Coronary artery (tissue), 2 donors: ENCODE results near the gene PEG3.
"Not testable (repeated sequence)": the region's sequence is repeated elsewhere in the genome, so short reads cannot be mapped to it uniquely, and the experiment has no call there.

Experiments used
- DNase-seq: peaks from one replicate; pipeline ENCODE4 v3.0.0-alpha.2; 2017; ENCODE audit warnings: low spot score
- H3K27ac ChIP-seq, 2 donors: fragments of 200-600 bp; sonication (generic); one replicate each; pipeline ENCODE4 v1.5.1; 2016 to 2019
- H3K4me3 ChIP-seq: fragments of 200-600 bp; sonication (generic); 2 replicates; pipeline ENCODE4 v1.5.1; 2016; ENCODE audit warnings: mild to moderate bottlenecking, moderate library complexity
- CTCF ChIP-seq: fragments of 200-600 bp; sonication (generic); IDR thresholded peaks from one replicate; pipeline ENCODE4 v1.5.1; 2019; ENCODE audit warnings: antibody characterized with exemption

PEG3 gene

DNA sequence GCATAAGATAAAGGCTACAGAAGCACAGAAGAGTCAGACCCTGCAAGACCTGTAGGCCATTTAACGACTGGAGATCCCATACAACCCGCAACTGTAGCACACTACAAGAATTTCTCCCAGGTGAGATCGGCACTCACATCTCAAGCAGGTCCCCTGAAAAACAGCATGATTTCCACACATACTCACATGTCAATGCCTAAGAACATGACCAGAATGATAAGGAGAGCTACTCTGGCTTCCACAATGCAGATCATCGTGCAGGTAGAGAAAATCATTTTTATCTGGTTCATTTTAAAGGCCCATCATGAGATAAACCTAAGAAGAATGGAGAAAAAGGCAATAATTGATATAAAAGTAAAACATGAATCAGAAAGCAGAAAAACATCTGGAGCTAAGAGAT is 17.5 kb upstream of the PEG3 start:
- no peak for TF ChIP-seq CTCF
- DNase-seq, result no peak
- H3K4me3 ChIP-seq, result no peak overlapping the region
- no peak overlapping the region for H3K27ac ChIP-seq

GRCh38 chr19:56856822-56857221 is 16.3 kb upstream of the PEG3 start:
- no peak for DNase-seq
- TF ChIP-seq CTCF, result no peak
- Histone ChIP-seq H3K27ac (no peak overlapping the region), H3K4me3 (no peak overlapping the region)

DNA sequence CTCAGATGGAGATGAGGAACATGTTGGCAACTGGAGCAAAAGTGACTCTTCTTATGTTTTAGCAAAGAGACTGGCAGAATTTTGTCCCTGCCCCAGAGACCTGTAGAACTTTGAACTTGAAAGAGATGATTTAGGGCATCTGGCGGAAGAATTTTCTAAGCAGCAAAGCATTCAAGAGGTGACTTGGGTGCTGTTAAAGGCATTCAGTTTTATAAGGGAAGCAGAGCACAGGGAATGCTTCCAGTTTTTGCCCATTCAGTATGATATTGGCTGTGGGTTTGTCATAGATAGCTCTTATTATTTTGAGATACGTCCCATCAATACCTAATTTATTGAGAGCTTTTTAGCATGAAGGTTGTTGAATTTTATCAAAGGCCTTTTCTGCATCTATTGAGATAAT is 11.8 kb upstream of the PEG3 start:
- H3K27ac ChIP-seq, DNase-seq, H3K4me3 ChIP-seq: not testable (repeated sequence)

GRCh38 chr19:56848166-56848565 is 7.6 kb upstream of the PEG3 start:
- DNase-seq, result no peak
- H3K27ac ChIP-seq, result no peak overlapping the region
- H3K4me3 ChIP-seq, result no peak overlapping the region
- no peak for TF ChIP-seq CTCF

GRCh38 chr19:56842412-56842811 is 1.9 kb upstream of the PEG3 start:
- TF ChIP-seq CTCF, result no peak

GRCh38 chr19:56841193-56841543 is 642 bp upstream of the PEG3 start:
- Histone ChIP-seq H3K27ac (no peak overlapping the region), H3K4me3 (peak overlapping the region; percentile 81)
- TF ChIP-seq CTCF, result no peak
- DNase-seq, result no peak

More at GRCh38 chr19:56842412-56842811, 1.9 kb upstream of the PEG3 start:
- Histone ChIP-seq H3K4me3 (no peak overlapping the region), H3K27ac (no peak overlapping the region)
- DNase-seq, result no peak

- peak; percentile 98 for DNase-seq
- peak overlapping the region; percentile 71 to 97 for H3K27ac ChIP-seq
- peak overlapping the region; percentile 81 for H3K4me3 ChIP-seq
- TF ChIP-seq CTCF, result no peak
Measured at GRCh38 chr19:56839652-56840450, 675 bp downstream of the PEG3 start.
